Measurements from ENCODE around the gene GPC5.
"Not testable (repeated sequence)": the region's sequence is repeated elsewhere in the genome, so short reads cannot be mapped to it uniquely, and the experiment has no call there.

GPC5 gene

GRCh38 chr13:92721620-92722019, 1323.2 kb downstream of the GPC5 start:
- no peak for DNase-seq (ENCODE audit: low read depth, low spot score)

- no peak for DNase-seq (ENCODE audit: low read depth, low spot score)
These were observed 1328.7 kb downstream of the GPC5 start for GRCh38 chr13:92727118-92727517.

- DNase-seq (ENCODE audit: low read depth, low spot score), result no peak
These were observed 1335.6 kb downstream of the GPC5 start for GRCh38 chr13:92734068-92734467.

DNA sequence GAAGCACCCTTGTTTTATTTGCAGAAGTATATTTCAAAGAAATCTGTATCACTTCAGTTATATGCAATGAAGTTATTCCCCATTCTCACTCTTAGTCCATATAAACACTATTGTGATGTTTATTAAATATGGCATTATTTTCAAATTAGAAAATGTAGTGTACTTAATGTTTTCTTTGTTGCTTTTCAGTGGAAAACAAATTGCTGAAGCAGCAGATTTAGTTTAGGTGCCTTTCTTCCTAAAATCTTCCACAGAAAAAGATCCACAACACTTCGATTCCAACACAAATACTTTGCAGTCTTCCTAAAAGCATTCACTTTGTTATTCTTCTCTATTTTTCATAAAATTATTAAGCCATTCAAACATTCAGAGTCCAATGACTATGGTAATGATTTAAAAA, 1336.1 kb downstream of the GPC5 start:
- DNase-seq (ENCODE audit: low read depth, low spot score), result no peak

GRCh38 chr13:92735909-92736308, 1337.5 kb downstream of the GPC5 start:
- DNase-seq (ENCODE audit: low read depth, low spot score), result no peak

DNA sequence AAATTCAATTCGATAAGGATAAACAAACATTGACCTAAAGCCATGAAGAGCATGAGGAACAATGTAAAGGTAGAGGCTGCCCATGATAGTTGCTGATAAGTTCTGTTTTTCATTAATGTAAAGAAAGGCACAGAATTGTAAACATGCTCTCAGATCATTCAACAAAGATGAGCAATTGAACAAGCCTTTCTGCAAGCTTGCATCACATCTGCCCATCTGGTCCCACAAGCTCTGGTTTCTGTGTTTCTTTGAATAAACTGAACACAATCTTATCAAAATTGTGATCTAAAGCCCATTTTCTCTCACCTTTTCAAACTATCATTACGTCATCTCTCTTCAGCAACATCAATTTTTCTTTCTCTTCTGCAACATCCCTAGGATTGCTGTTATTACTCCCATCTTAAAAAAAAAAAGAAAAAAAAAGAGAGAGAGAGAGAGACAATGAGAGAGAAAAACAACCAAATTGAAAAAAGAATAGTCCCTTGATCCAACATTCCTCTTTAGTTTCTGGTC, 1340.9 kb downstream of the GPC5 start:
- no peak for DNase-seq (ENCODE audit: low read depth, low spot score)

GRCh38 chr13:92743992-92744391, 1345.6 kb downstream of the GPC5 start:
- DNase-seq (ENCODE audit: low read depth, low spot score), result no peak

DNA sequence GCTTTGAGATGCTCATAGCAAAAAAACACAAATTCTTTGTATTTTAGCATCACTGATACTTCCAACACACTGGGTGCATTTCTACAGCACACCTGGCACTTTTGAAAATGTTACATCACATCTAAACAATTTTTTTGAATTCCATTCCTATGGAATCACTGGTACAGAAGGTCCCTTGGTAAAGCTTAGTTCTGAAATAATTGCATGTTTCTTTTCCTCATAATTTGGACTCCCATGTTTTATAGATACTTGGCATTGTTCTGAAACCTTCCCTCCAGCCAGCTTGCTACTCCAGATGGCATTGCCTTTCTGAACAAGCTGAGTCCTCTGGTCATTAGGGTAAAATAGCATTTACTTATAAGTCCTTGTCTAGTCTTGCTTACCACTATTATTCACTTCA, 1346.8 kb downstream of the GPC5 start:
- DNase-seq (ENCODE audit: low read depth, low spot score), result no peak

GRCh38 chr13:92752705-92753104, 1354.3 kb downstream of the GPC5 start:
- not testable (repeated sequence) for DNase-seq (ENCODE audit: low read depth, low spot score)

- no peak for DNase-seq (ENCODE audit: low read depth, low spot score)
These were observed 1363.3 kb downstream of the GPC5 start for GRCh38 chr13:92761710-92762109.

GRCh38 chr13:92767468-92767867, 1369.0 kb downstream of the GPC5 start:
- no peak for DNase-seq (ENCODE audit: low read depth, low spot score)

GRCh38 chr13:92768602-92769001, 1370.2 kb downstream of the GPC5 start:
- DNase-seq (ENCODE audit: low read depth, low spot score), result no peak

GRCh38 chr13:92769046-92769445, 1370.6 kb downstream of the GPC5 start:
- no peak for DNase-seq (ENCODE audit: low read depth, low spot score)

- DNase-seq (ENCODE audit: low read depth, low spot score), result no peak
These were observed 1377.2 kb downstream of the GPC5 start for GRCh38 chr13:92775658-92776057.

GRCh38 chr13:92781965-92782690, 1383.7 kb downstream of the GPC5 start:
- DNase-seq (ENCODE audit: low read depth, low spot score), result no peak

- DNase-seq (ENCODE audit: low read depth, low spot score), result no peak
These were observed 1404.4 kb downstream of the GPC5 start for GRCh38 chr13:92802776-92803175.

DNA sequence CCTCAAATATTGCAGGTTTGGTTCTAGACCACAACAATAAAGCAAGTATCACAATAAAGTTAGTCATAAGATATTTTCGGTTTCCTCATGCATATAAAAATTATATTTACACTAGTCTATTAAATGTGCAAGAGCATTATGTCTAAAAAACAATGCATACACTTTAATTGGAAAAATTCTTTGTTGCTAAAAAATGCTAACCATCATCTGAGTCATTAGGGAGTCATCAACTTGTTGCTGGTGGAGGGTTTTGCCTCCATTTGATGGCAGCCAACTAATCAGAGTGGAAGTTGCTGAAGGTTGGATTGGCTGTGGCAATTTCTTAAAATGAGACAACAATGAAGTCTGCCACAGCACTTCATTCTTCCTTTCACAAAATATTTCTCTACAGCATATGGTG, 1405.9 kb downstream of the GPC5 start:
- DNase-seq (ENCODE audit: low read depth, low spot score), result no peak

- DNase-seq (ENCODE audit: low read depth, low spot score), result no peak
These were observed 1406.5 kb downstream of the GPC5 start for GRCh38 chr13:92804926-92805325.

DNA sequence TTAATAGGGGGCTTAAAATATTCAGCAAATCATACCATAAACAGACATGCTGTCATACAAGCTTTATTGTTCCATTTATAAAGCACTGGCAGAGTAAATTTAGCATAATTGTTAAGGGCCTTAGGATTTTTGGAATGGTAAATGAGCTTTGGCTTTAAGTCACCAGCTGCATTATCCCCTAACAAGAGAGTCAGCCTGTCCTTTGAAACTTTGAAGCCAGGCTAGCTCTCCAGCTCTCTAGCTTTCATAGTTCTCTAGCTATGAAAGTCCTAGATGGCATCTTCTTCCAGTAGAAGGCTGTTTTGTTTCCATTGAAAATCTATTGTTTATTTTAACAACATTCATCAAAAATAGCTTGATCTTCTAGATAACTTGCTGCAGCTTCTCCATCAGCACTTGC, 1407.3 kb downstream of the GPC5 start:
- DNase-seq (ENCODE audit: low read depth, low spot score), result no peak

DNA sequence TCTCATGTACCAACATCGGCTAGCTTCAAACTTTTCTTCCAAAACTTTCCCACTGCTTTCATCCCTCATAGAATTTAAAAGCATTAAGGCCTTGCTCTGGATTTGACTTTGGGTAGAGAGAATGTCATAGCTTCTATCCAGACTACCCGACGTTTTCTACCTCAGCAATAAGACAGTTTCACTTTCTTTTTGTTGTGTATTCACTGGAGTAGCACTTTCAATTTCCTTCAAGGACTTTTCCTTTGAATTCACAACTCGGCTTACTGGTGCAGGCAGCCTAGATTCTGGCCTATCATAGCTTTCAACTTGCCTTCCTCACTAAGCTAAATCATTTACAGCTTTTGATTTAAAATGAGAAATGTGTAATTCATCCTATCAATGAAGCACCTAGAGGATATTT, 1407.8 kb downstream of the GPC5 start:
- no peak for DNase-seq (ENCODE audit: low read depth, low spot score)

- DNase-seq (ENCODE audit: low read depth, low spot score), result no peak
These were observed 1408.9 kb downstream of the GPC5 start for GRCh38 chr13:92807353-92807752.

DNA sequence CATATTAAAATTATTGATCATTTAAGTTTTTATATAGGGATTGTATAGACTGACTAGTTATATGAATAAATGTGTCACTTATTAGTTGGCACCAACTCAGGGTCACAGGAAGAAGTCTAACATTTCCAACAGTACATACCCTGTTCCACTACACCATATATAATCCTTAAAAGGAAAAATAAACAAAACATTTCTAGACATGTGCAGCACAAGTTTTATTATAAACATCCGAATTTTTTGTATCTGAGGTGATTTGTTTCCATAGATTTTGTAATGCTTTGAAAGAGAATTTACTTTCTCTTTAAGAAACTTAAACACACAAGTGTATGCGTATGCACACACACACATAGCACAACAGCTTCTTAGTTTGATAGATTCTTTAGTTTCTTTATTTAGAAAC, 1409.5 kb downstream of the GPC5 start:
- no peak for DNase-seq (ENCODE audit: low read depth, low spot score)

DNA sequence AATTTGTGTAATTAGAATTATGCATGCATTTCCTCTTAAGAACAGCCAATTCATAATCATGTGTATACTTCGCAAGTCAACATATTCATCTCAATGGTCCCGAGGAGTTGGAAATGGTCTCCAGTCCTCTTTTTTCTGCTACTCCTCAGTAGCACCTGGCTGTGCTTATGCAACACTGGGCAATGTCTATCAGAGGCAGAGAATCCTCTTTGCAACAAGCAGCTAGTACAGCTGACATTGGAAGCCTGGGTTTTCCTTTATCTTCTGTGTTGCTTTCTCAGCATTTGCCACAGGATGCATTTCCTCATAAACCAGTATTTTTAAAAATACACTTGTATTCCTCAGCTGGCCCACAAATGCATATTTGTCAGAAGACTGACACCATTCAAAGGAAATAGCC, 1422.9 kb downstream of the GPC5 start:
- DNase-seq (ENCODE audit: low read depth, low spot score), result no peak

- no peak for DNase-seq (ENCODE audit: low read depth, low spot score)
These were observed 1424.6 kb downstream of the GPC5 start for GRCh38 chr13:92823059-92823458.

Data from activated CD4-positive, CD25-positive, alpha-beta regulatory T cell treated with anti-CD3 and anti-CD28 coated beads, Interleukin-2, amount 50 U/mL, for 16 hours (primary cell).